Kidney (tissue), 14 donors: ENCODE measurements around the gene ACAP1. TPM values are rescaled to one million over a fixed set of nuclear protein-coding genes. Genes with fewer than 3 reads are reported as not detected.

Experiments
- DNase-seq, 5 donors: peaks; one replicate each; pipeline ENCODE4 v3.0.0-alpha.2; 2013 to 2020
- FAIRE-seq: peaks from 2 replicates; lab custom pipeline; 2012; peaks lifted over from hg19 to GRCh38; lab: Jason Lieb, UNC
- H3K27ac ChIP-seq, 2 donors: one replicate each; pipeline ENCODE4 v1.7.0; 2013; ENCODE audit warnings: low read depth in 2 of 2, low read length in 2 of 2, inconsistent platforms in 1 of 2
- H3K27me3 ChIP-seq: one replicate; pipeline ENCODE4 v1.7.1; 2013; ENCODE audit warnings: low read length, inconsistent platforms; ENCODE audit not compliant: control insufficient read depth, insufficient read depth
- H3K36me3 ChIP-seq, 3 donors: one replicate each; pipeline versions ENCODE4 v1.7.0 to v1.7.1; 2013; ENCODE audit warnings: low read length in 3 of 3, control low read depth in 1 of 3, inconsistent platforms in 1 of 3; ENCODE audit not compliant: insufficient read depth in 3 of 3, control insufficient read depth in 2 of 3
- H3K4me1 ChIP-seq, 3 donors: one replicate each; pipeline versions ENCODE4 v1.7.0 to v1.7.1; 2013; ENCODE audit warnings: low read length in 3 of 3, inconsistent platforms in 1 of 3, low read depth in 1 of 3; ENCODE audit not compliant: control insufficient read depth in 2 of 3, insufficient read depth in 2 of 3
- H3K4me3 ChIP-seq, 3 donors: one replicate each; pipeline versions ENCODE4 v1.7.0 to v1.8.1; 2013; ENCODE audit warnings: low read length in 3 of 3, control low read depth in 1 of 3, inconsistent platforms in 1 of 3
- H3K9ac ChIP-seq, 3 donors: one replicate each; pipeline versions ENCODE4 v1.7.0 to v1.7.1; 2013; ENCODE audit warnings: low read length in 3 of 3, control low read depth in 1 of 3, inconsistent platforms in 1 of 3
- H3K9me3 ChIP-seq, 3 donors: one replicate each; pipeline versions ENCODE4 v1.7.0 to v1.7.1; 2013; ENCODE audit warnings: low read length in 3 of 3, control low read depth in 1 of 3, inconsistent platforms in 1 of 3; ENCODE audit not compliant: control insufficient read depth in 2 of 3, insufficient read depth in 1 of 3
- intact Hi-C: fragments of 100-400 bp; cut with DNase I; formaldehyde crosslinking; loops from one replicate; pipeline ENCODE4 v1.11.1; 2022
- polyA plus RNA-seq: library from polyadenylated mRNA; stranded (reverse); fragments of 350-450 nt; fragmentation: Illumina TruSeq; extraction: RNeasy Lipid Tissue Mini Kit (QIAGEN cat#74804); gene quantifications from one replicate; pipeline ENCODE4 v1.2.3, GENCODE V29; 2014; ENCODE audit warnings: low read depth, low replicate concordance; ENCODE audit not compliant: insufficient read depth
- total RNA-seq: library from RNA; stranded (reverse); fragmentation: NEBNext Ultra II Directional; extraction: Animal tissue kit (Norgen Biotek cat#: 25700); gene quantifications from one replicate; pipeline ENCODE4 v1.2.1, GENCODE V29; 2021
- TF ChIP-seq, protein P1 (sequence below): IDR thresholded peaks from 3 replicates; pipeline ENCODE4 v1.5.1; 2012; ENCODE audit warnings: mild to moderate bottlenecking, moderate library complexity, borderline replicate concordance; ENCODE audit not compliant: insufficient read depth; ENCODE audit errors: extremely low read depth
- donor health status: control.
- donor health status: control.
- donor health status: control.
- donor health status: control.
- donor health status: control.
- donor health status: DM: yes; HTN: yes; CAD: no.
- donor health status: Normal renal cell carcinoma (clear cell type).

Gene ACAP1
- total and polyA plus RNA-seq, 2 donors from 2014 or later = 9.9 to 26.0 TPM

DNA sequence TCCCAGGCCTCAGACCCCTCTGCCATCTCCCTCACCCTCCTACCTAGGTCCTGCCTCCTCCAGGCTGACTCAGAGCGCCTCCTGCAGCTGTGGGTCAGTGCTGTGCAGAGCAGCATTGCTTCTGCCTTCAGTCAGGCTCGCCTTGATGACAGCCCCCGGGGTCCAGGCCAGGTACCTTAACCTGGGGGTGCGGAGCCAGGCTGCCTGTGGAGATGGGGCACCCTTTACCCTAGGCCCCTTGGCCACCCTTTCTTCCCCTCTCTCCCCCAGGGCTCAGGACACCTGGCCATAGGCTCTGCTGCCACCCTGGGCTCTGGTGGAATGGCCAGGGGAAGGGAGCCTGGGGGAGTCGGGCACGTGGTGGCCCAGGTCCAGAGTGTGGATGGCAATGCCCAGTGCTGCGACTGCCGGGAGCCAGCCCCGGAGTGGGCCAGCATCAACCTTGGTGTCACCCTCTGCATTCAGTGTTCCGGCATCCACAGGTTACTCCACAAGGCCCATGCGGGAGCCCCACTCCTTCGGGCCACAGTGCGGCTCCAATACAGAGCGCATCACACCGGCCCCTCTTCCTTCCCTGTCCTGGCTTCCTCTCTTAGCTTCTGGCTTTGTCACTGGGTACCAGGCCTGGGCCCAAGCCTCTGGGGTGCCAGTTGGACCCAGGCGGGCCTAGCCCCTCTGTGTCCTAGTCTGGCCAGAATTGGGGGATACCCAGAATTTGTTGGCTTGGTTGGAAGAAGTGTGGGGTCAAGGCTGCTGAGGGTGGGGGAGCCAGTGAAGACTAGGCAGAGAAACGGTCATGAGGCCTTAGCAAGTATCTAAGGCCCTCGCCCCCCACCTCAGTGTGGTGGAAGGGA, 10.7 kb downstream of the ACAP1 start:
- TF ChIP-seq, protein P1, sequence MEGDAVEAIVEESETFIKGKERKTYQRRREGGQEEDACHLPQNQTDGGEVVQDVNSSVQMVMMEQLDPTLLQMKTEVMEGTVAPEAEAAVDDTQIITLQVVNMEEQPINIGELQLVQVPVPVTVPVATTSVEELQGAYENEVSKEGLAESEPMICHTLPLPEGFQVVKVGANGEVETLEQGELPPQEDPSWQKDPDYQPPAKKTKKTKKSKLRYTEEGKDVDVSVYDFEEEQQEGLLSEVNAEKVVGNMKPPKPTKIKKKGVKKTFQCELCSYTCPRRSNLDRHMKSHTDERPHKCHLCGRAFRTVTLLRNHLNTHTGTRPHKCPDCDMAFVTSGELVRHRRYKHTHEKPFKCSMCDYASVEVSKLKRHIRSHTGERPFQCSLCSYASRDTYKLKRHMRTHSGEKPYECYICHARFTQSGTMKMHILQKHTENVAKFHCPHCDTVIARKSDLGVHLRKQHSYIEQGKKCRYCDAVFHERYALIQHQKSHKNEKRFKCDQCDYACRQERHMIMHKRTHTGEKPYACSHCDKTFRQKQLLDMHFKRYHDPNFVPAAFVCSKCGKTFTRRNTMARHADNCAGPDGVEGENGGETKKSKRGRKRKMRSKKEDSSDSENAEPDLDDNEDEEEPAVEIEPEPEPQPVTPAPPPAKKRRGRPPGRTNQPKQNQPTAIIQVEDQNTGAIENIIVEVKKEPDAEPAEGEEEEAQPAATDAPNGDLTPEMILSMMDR = no peak
- Histone ChIP-seq H3K27ac (no peak overlapping the region), H3K4me1 (peaks cover 3 to 8% (median 4%) of the 10 kb centered on the region in 3 donors), H3K36me3 (no peaks in the 10 kb centered on the region), H3K9ac (no peak overlapping the region), H3K4me3 (no peak overlapping the region), H3K9me3 (no peaks in the 10 kb centered on the region), H3K27me3 (no peaks in the 10 kb centered on the region)
- DNase-seq (no peak), FAIRE-seq (no peak)
- intact Hi-C loops = no loop called here

GRCh38 chr17:7347630-7348477, 11.5 kb downstream of the ACAP1 start:
- intact Hi-C loops = no loop called here
- TF ChIP-seq, protein P1 = no peak
- Histone ChIP-seq H3K27me3 (no peaks in the 10 kb centered on the region), H3K4me3 (no peak overlapping the region), H3K36me3 (no peaks in the 10 kb centered on the region), H3K4me1 (peaks cover 3 to 14% (median 10%) of the 10 kb centered on the region in 3 donors), H3K9ac (no peak overlapping the region), H3K9me3 (no peaks in the 10 kb centered on the region), H3K27ac (no peak overlapping the region)
- FAIRE-seq (no peak), DNase-seq (peak in 1 of 5 donors; percentile 49)

- Histone ChIP-seq H3K27me3 (no peaks in the 10 kb centered on the region), H3K27ac (no peak overlapping the region), H3K4me1 (peaks cover 3 to 19% (median 13%) of the 10 kb centered on the region in 3 donors), H3K4me3 (no peak overlapping the region), H3K9me3 (no peaks in the 10 kb centered on the region), H3K9ac (no peak overlapping the region), H3K36me3 (no peaks in the 10 kb centered on the region)
- TF ChIP-seq, protein P1 = no peak
- intact Hi-C loops = no loop called here
- FAIRE-seq = no peak
- peak in 2 of 5 donors; percentile 66 to 67 for DNase-seq
Observed at GRCh38 chr17:7348478-7349242, 12.3 kb downstream of the ACAP1 start.
